Lung (tissue), 12 donors: Measurements from ENCODE around the gene TENM4. TPM values are rescaled to one million over a fixed set of nuclear protein-coding genes. Genes with fewer than 3 reads are reported as not detected.

Experiments used
- ATAC-seq: fragments of 200-7000 bp; cut with Tn5 transposase; one replicate; pipeline ENCODE4 v1.9.1; 2020; ENCODE audit warnings: moderate number of reproducible peaks; ENCODE audit not compliant: insufficient read depth, low FRiP score
- DNase-seq, 3 donors: peaks; one replicate each; pipeline ENCODE4 v3.0.0-alpha.2; 2013 to 2017
- H3K27ac ChIP-seq, 2 donors: one replicate each; pipeline ENCODE4 v1.5.1; 2013; ENCODE audit warnings: mild to moderate bottlenecking in 2 of 2, moderate library complexity in 2 of 2, control low read depth in 1 of 2, inconsistent platforms in 1 of 2, low read depth in 1 of 2, low read length in 1 of 2
- H3K27me3 ChIP-seq, 3 donors: one replicate each; pipeline ENCODE4 v1.5.1; 2013; ENCODE audit warnings: low read length in 2 of 3; ENCODE audit not compliant: control insufficient read depth in 3 of 3, insufficient read depth in 3 of 3
- H3K36me3 ChIP-seq, 4 donors: one replicate each; pipeline ENCODE4 v1.5.1; 2013; ENCODE audit warnings: low read length in 4 of 4, mild to moderate bottlenecking in 1 of 4, moderate library complexity in 1 of 4; ENCODE audit not compliant: control insufficient read depth in 4 of 4, insufficient read depth in 4 of 4
- H3K4me1 ChIP-seq, 5 donors: one replicate each; pipeline ENCODE4 v1.5.1; 2013; ENCODE audit warnings: low read length in 5 of 5, mild to moderate bottlenecking in 2 of 5, moderate library complexity in 1 of 5; ENCODE audit not compliant: control insufficient read depth in 5 of 5, insufficient read depth in 5 of 5
- H3K4me3 ChIP-seq: one replicate; pipeline ENCODE4 v1.5.1; 2013; ENCODE audit warnings: mild to moderate bottlenecking, control low read depth, moderate library complexity
- H3K9ac ChIP-seq, 2 donors: one replicate each; pipeline ENCODE4 v1.5.1; 2013; ENCODE audit warnings: low read length in 2 of 2, control low read depth in 1 of 2; ENCODE audit not compliant: insufficient read depth in 1 of 2
- H3K9me3 ChIP-seq, 4 donors: one replicate each; pipeline ENCODE4 v1.5.1; 2013; ENCODE audit warnings: low read length in 3 of 4, mild to moderate bottlenecking in 1 of 4, moderate library complexity in 1 of 4; ENCODE audit not compliant: control insufficient read depth in 4 of 4, insufficient read depth in 3 of 4
- WGBS, 2 donors: extraction: QIAGEN DNeasy Blood & Tissue Kit; methylation state at CpG; one replicate each; pipeline ENCODE4 v1.1.7; 2013; 5-methylcytosine and 5-hydroxymethylcytosine counted together
- polyA plus RNA-seq, 2 donors: library from polyadenylated mRNA; stranded (reverse); fragments of 200-250 nt; gene quantifications; one replicate each; pipeline ENCODE4 v1.2.1, GENCODE V29; 2013
- total RNA-seq, 2 donors: library from RNA; depleted of rRNA in 1 of 2; stranded (reverse); fragments of >200 nt in 1 of 2; gene quantifications; one replicate each; pipeline ENCODE4 v1.2.1, GENCODE V29; 2014 to 2021
- TF ChIP-seq, protein P1 (sequence below): IDR thresholded peaks from 2 replicates; pipeline ENCODE4 v1.5.1; 2012; ENCODE audit warnings: mild to moderate bottlenecking; ENCODE audit errors: control extremely low read depth, extremely low read depth
- donor health status: control.
- donor health status: control.
- donor health status: Bipolar disorder and iron deficiency.
- donor health status: healthy.
- donor health status: DM: yes; HTN: yes; CAD: no.

Gene TENM4
- total and polyA plus RNA-seq, 4 donors: 0.28 to 16.4 (median 3.2) TPM

DNA sequence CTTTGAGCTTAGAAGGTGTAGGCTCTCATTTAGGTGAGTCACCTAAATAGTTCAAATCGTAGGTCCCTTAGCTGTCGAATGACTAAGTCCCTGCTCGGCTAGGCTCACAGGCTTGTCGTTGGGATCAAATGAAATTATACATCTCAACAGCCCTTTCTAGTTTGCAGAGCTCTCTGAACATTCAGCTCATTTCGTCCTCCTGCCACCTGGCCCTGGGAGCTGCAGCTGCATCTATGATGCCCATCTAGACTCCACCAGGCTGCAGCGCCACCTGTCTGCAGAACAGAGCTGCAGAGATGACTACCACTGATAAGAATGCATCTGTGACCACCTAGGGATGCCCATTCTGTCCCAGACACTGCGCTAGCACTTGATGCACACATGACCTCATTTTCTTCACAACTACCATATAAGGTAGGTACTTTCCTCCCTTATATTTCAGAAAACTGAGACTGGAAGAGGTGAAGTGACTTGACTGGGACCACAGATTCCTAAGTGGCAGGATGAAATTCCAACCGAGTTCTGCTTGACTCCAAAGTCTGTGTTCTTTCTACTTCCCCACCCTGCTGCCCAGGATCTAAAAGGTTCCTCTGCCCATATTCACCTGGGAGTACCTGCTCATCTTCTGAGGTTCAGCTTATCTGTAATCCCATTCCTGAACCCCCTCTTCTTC, 725.1 kb downstream of the TENM4 start:
- no peak overlapping the region for H3K27ac ChIP-seq
- TF ChIP-seq, protein P1, sequence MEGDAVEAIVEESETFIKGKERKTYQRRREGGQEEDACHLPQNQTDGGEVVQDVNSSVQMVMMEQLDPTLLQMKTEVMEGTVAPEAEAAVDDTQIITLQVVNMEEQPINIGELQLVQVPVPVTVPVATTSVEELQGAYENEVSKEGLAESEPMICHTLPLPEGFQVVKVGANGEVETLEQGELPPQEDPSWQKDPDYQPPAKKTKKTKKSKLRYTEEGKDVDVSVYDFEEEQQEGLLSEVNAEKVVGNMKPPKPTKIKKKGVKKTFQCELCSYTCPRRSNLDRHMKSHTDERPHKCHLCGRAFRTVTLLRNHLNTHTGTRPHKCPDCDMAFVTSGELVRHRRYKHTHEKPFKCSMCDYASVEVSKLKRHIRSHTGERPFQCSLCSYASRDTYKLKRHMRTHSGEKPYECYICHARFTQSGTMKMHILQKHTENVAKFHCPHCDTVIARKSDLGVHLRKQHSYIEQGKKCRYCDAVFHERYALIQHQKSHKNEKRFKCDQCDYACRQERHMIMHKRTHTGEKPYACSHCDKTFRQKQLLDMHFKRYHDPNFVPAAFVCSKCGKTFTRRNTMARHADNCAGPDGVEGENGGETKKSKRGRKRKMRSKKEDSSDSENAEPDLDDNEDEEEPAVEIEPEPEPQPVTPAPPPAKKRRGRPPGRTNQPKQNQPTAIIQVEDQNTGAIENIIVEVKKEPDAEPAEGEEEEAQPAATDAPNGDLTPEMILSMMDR: peak; percentile 26
- peak; percentile 21 to 49 (median 31) for DNase-seq
- H3K27me3 ChIP-seq: no peaks in the 10 kb centered on the region
- H3K4me3 ChIP-seq: no peak overlapping the region
- no peaks in the 10 kb centered on the region for H3K9me3 ChIP-seq
- H3K4me1 ChIP-seq: no peaks in the 10 kb centered on the region
- H3K36me3 ChIP-seq: no peaks in the 10 kb centered on the region
- H3K9ac ChIP-seq: no peak overlapping the region
- 48 to 53% methylated on average over 8 of the region's 8 CpGs for WGBS, 2 donors
- no peak for ATAC-seq

DNA sequence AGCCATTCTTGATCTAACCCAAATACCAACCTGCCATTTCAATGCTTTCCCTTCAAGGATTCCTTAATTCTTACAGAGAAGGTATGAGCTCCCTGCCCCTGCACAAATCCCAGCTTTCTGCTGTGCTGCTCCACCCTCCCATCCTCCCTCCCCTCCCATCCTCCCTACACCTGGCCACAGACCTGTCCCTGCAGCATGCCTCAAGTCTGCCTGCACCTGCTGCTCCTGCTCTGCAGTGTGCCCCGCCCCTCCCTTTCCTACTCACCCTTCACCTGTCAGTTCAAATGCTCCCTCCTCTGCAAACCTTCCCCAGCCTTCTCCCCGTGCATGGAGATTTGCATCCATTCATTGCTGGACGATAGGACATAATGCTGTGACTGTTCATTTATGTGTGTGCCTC, 726.3 kb downstream of the TENM4 start:
- Histone ChIP-seq H3K4me3 (no peak overlapping the region), H3K4me1 (no peaks in the 10 kb centered on the region), H3K9ac (no peak overlapping the region), H3K27ac (no peak overlapping the region), H3K36me3 (no peaks in the 10 kb centered on the region), H3K27me3 (no peaks in the 10 kb centered on the region), H3K9me3 (no peaks in the 10 kb centered on the region)
- WGBS, 2 donors: 70 to 73% methylated on average over 3 of the region's 3 CpGs
- TF ChIP-seq, protein P1: no peak
- ATAC-seq (no peak), DNase-seq (no peak)

DNA sequence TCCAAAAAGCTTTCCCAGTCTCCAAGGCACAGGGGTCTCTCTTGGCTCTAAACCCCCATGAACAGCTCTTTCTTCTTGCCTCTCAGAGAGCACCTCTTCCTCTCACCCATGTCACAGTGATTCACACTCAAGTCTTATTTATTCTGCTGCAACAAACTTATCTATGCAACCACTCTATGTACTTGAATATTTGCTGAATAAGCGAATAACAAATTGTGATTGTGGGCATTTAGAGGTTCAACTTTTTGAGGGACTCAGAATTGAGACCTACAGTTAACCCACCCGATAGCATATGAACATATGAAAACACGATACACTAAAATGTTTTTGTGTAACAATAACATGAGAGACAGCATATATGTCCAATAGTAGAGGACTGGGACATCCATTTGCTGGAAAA, 729.1 kb downstream of the TENM4 start:
- Histone ChIP-seq H3K4me1 (no peaks in the 10 kb centered on the region), H3K4me3 (no peak overlapping the region), H3K9me3 (no peaks in the 10 kb centered on the region), H3K36me3 (no peaks in the 10 kb centered on the region), H3K27ac (no peak overlapping the region), H3K27me3 (no peaks in the 10 kb centered on the region), H3K9ac (no peak overlapping the region)
- 94 to 98% methylated on average over 3 of the region's 3 CpGs for WGBS, 2 donors
- ATAC-seq: no peak
- no peak for DNase-seq
- TF ChIP-seq, protein P1: no peak

DNA sequence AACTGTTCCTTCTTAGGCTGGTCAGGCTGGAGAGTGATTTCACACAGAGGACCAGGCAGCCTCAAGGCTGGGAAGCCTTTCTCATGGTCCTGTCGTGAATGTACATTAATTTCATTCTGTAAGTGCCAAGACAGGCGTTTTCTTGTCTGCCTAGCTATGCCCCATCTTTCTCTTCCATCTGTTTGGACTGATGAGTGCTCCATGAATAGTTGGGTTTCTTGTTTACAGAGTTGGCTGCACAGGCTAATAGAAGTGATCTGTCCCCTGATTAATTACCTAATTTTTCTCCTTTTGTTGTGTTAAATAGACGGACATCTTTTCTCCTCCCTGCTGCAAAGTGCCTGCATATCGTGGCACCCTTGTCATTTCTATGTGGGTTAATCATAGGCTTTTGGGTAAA, 730.4 kb downstream of the TENM4 start:
- no peak for ATAC-seq
- TF ChIP-seq, protein P1: no peak
- H3K9ac ChIP-seq: no peak overlapping the region
- 67 to 77% methylated on average over 4 of the region's 4 CpGs for WGBS, 2 donors
- no peaks in the 10 kb centered on the region for H3K27me3 ChIP-seq
- no peak for DNase-seq
- H3K36me3 ChIP-seq: no peaks in the 10 kb centered on the region
- H3K27ac ChIP-seq: no peak overlapping the region
- no peak overlapping the region for H3K4me3 ChIP-seq
- H3K9me3 ChIP-seq: no peaks in the 10 kb centered on the region
- H3K4me1 ChIP-seq: no peaks in the 10 kb centered on the region
